Measurements from ENCODE around the gene KHK. TPM values are rescaled to one million over a fixed set of nuclear protein-coding genes. Genes with fewer than 3 reads are reported as not detected.

Gene KHK
- total RNA-seq, 1 donor from 2014 or later: 3.3 TPM

DNA sequence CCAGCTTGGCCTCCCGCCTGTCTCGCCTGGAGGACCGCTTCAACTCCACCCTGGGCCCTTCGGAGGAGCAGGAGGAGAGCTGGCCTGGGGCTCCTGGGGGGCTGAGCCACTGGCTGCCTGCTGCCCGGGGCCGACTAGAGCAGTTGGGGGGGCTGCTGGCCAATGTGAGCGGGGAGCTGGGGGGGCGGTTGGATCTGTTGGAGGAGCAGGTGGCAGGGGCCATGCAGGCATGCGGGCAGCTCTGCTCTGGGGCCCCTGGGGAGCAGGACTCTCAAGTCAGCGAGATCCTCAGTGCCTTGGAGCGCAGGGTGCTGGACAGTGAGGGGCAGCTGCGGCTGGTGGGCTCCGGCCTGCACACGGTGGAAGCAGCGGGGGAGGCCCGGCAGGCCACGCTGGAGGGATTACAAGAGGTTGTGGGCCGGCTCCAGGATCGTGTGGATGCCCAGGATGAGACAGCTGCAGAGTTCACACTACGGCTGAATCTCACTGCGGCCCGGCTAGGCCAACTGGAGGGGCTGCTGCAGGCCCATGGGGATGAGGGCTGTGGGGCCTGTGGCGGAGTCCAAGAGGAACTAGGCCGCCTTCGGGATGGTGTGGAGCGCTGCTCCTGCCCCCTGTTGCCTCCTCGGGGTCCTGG, 3.7 kb upstream of the KHK start:
- no peaks in the 10 kb centered on the region for H3K9me3 Mint-ChIP-seq
- H3K79me2 ChIP-seq (ENCODE audit: low read depth): peaks cover 3% of the 10 kb centered on the region
- no peak overlapping the region for H3K27ac ChIP-seq

DNA sequence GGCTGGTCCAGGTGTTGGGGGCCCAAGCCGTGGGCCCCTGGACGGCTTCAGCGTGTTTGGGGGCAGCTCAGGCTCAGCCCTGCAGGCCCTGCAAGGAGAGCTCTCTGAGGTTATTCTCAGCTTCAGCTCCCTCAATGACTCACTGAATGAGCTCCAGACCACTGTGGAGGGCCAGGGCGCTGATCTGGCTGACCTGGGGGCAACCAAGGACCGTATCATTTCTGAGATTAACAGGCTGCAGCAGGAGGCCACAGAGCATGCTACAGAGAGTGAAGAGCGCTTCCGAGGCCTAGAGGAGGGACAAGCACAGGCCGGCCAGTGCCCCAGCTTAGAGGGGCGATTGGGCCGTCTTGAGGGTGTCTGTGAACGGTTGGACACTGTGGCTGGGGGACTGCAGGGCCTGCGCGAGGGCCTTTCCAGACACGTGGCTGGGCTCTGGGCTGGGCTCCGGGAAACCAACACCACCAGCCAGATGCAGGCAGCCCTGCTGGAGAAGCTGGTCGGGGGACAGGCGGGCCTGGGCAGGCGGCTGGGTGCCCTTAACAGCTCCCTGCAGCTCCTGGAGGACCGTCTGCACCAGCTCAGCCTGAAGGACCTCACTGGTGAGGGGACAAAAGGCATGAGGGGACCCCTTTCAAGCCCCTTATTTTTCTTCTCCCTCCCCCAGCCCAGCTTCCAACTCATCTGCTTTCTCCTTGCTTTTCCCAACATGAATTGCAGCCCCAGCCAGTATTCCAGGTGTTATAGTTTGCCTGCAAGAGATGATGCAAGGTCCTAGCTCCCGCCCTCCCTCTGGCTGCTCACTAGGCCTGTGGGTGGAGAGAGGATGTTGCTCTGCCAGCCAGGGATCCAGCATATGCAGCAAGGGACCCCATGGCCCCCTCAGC, 2.9 kb upstream of the KHK start:
- TF ChIP-seq, protein P1, sequence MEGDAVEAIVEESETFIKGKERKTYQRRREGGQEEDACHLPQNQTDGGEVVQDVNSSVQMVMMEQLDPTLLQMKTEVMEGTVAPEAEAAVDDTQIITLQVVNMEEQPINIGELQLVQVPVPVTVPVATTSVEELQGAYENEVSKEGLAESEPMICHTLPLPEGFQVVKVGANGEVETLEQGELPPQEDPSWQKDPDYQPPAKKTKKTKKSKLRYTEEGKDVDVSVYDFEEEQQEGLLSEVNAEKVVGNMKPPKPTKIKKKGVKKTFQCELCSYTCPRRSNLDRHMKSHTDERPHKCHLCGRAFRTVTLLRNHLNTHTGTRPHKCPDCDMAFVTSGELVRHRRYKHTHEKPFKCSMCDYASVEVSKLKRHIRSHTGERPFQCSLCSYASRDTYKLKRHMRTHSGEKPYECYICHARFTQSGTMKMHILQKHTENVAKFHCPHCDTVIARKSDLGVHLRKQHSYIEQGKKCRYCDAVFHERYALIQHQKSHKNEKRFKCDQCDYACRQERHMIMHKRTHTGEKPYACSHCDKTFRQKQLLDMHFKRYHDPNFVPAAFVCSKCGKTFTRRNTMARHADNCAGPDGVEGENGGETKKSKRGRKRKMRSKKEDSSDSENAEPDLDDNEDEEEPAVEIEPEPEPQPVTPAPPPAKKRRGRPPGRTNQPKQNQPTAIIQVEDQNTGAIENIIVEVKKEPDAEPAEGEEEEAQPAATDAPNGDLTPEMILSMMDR (IDR thresholded peaks at IDR 0.05): no peak
- TF ChIP-seq EZH2 (IDR thresholded peaks at IDR 0.05) (no peak), EZH2phosphoT487 (IDR thresholded peaks at IDR 0.05) (no peak)
- peak overlapping the region; percentile 53 for H3K4me3 Mint-ChIP-seq

More for the DNA sequence above, 3.7 kb upstream of the KHK start:
- H3F3A ChIP-seq (ENCODE audit: low read depth): peaks cover 23% of the 10 kb centered on the region
- H3K36me3 ChIP-seq: no peaks in the 10 kb centered on the region
- H4K20me1 ChIP-seq (ENCODE audit: low read depth): no peaks in the 10 kb centered on the region
- no peak overlapping the region for H3K4me3 ChIP-seq
- no peak overlapping the region for H3K9ac ChIP-seq
- TF ChIP-seq EZH2 (IDR thresholded peaks at IDR 0.05) (no peak), EZH2phosphoT487 (IDR thresholded peaks at IDR 0.05) (no peak)
- TF ChIP-seq, protein P1 (IDR thresholded peaks at IDR 0.05): no peak
- no peak overlapping the region for H2AFZ ChIP-seq (replicated peaks)
- H3K27me3 Mint-ChIP-seq (ENCODE audit: insufficient read depth, low read depth): peaks cover 2% of the 10 kb centered on the region
- no peak for DNase-seq (ENCODE audit: low spot score)
- H3K27ac Mint-ChIP-seq: no peak overlapping the region
- H3K9me3 ChIP-seq (ENCODE audit: low read depth): no peaks in the 10 kb centered on the region
- H3K4me3 Mint-ChIP-seq: no peak overlapping the region
- no peaks in the 10 kb centered on the region for H3K36me3 Mint-ChIP-seq
- peaks cover 19% of the 10 kb centered on the region for H3K27me3 ChIP-seq
- H3K4me2 ChIP-seq: no peak overlapping the region
- H3K4me1 ChIP-seq: peaks cover 25% of the 10 kb centered on the region
- H3K4me1 Mint-ChIP-seq: peaks cover 42% of the 10 kb centered on the region

DNA sequence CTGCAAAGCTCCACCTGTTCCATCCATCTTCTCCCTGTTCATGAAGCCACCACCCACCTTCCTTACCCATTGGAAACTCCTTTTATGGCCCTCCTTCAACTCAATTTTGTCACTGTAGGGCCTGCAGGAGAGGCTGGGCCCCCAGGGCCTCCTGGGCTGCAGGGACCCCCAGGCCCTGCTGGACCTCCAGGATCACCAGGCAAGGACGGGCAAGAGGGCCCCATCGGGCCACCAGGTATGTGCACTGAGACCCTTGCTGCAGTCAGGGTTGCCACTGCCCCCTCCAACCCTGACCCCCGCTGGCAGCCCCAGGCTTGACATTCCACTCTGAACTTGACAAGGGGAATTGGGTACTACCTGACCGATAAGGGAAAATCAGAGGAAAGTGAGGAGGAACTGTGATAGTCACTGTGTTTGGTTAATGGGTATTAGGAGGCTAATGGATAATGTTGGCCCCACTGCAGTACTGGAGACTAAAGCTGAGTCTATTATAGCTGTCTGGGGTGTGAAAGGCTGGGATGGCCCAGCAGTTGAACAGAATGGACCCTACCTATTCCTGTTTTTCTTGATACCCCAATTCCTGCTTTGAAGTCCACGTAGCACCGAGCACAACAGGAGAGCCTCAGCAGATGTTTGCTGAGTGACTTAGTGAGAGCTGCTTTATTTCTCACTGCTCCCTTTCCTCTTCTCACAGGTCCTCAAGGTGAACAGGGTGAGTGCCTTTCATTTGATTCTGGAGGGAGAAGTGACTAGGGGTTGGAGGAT, 2.1 kb upstream of the KHK start:
- Histone ChIP-seq H3K4me2 (no peak overlapping the region), H3K79me2 (ENCODE audit: low read depth) (peaks cover 3% of the 10 kb centered on the region)
- DNase-seq (ENCODE audit: low spot score): no peak

More for the DNA sequence above, 2.9 kb upstream of the KHK start:
- Mint-ChIP-seq H3K27me3 (ENCODE audit: insufficient read depth, low read depth) (peaks cover 4% of the 10 kb centered on the region), H3K36me3 (no peaks in the 10 kb centered on the region), H3K4me1 (peaks cover 35% of the 10 kb centered on the region), H3K9me3 (no peaks in the 10 kb centered on the region), H3K27ac (peak overlapping the region; percentile 66)
- no peak overlapping the region for H3K27ac ChIP-seq
- H4K20me1 ChIP-seq (ENCODE audit: low read depth): no peaks in the 10 kb centered on the region
- no peak overlapping the region for H3K4me3 ChIP-seq
- no peak overlapping the region for H3K4me2 ChIP-seq
- peaks cover 19% of the 10 kb centered on the region for H3K27me3 ChIP-seq
- H3K9me3 ChIP-seq (ENCODE audit: low read depth): no peaks in the 10 kb centered on the region
- peaks cover 23% of the 10 kb centered on the region for H3F3A ChIP-seq (ENCODE audit: low read depth)
- no peak for DNase-seq (ENCODE audit: low spot score)
- H3K36me3 ChIP-seq: no peaks in the 10 kb centered on the region
- peaks cover 3% of the 10 kb centered on the region for H3K79me2 ChIP-seq (ENCODE audit: low read depth)
- no peak overlapping the region for H2AFZ ChIP-seq (replicated peaks)
- H3K4me1 ChIP-seq: peaks cover 19% of the 10 kb centered on the region
- no peak overlapping the region for H3K9ac ChIP-seq

More for the DNA sequence above, 2.1 kb upstream of the KHK start:
- Histone ChIP-seq H3K9me3 (ENCODE audit: low read depth) (no peaks in the 10 kb centered on the region), H3K27ac (no peak overlapping the region), H3K9ac (no peak overlapping the region), H4K20me1 (ENCODE audit: low read depth) (no peaks in the 10 kb centered on the region), H3K27me3 (peaks cover 19% of the 10 kb centered on the region), H3K36me3 (no peaks in the 10 kb centered on the region), H3K4me1 (peaks cover 15% of the 10 kb centered on the region), H3K4me3 (no peak overlapping the region), H2AFZ (replicated peaks) (no peak overlapping the region), H3F3A (ENCODE audit: low read depth) (peaks cover 23% of the 10 kb centered on the region)
- Mint-ChIP-seq H3K36me3 (no peaks in the 10 kb centered on the region), H3K27me3 (ENCODE audit: insufficient read depth, low read depth) (peaks cover 6% of the 10 kb centered on the region), H3K4me3 (peak overlapping the region; percentile 55), H3K4me1 (peaks cover 35% of the 10 kb centered on the region), H3K9me3 (no peaks in the 10 kb centered on the region), H3K27ac (peak overlapping the region; percentile 66)
- TF ChIP-seq EZH2phosphoT487 (IDR thresholded peaks at IDR 0.05) (no peak), EZH2 (IDR thresholded peaks at IDR 0.05) (no peak)
- TF ChIP-seq, protein P1 (IDR thresholded peaks at IDR 0.05): no peak
